DMS114 treated with DMSO at 0.1 percent for 48 hours (cell line): ENCODE data around the gene IGF1.
"Not testable (repeated sequence)": the region's sequence is repeated elsewhere in the genome, so short reads cannot be mapped to it uniquely, and the experiment has no call there.

Experiments
- DNase-seq: peaks from one replicate; lab custom pipeline; 2025; ENCODE audit not compliant: unreplicated experiment; lab: John Stamatoyannopoulos, UW

IGF1 gene

DNA sequence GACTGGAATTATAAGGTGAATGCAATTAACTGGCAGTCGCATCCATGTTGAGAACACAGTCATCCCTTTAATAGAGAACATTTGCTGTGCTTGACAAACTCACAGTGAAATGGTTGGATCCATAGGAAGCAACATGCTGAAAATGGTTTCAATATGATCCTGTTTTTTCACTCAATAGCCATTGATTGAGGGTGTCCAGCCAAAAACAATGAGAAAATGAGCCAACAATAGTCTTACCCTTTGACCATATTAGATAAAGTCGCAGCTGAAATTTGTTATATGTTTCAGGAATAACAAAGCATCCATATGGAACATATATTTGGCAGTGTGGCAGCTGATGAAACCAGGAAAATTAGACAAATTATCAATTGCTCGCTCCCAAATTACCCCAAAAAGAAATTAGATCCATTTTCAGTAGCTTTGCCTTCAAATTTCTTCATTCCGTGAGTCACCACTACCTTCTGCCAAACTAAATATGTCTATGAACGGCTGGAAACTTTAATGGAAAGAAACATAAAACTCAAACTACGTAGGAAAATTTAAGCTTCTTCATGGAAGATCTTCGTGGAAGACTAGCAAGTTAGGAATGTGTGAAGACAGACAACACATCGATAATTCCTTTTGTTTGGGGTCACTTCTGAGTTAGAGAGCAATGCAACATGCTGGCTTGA, 17.4 kb downstream of the IGF1 start:
- DNase-seq: no peak

DNA sequence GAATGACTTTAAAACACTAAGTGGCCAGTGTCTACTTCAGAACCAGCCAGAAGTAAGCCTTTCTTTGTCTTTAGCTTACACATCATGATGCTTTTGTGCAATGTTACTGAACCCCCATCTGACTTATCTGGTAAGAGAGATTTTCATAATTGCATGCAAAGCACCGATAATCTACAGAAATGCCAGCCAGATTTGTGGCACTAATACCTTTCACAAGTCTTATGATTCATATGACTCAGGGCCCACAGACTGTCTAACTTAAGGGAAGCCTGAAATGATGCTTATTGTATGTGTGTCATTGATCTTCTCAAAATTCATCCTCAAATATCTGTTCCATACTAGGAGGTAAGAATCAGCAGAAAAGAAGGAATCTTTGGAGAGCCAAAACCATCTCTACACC, 18.0 kb downstream of the IGF1 start:
- DNase-seq: no peak

DNA sequence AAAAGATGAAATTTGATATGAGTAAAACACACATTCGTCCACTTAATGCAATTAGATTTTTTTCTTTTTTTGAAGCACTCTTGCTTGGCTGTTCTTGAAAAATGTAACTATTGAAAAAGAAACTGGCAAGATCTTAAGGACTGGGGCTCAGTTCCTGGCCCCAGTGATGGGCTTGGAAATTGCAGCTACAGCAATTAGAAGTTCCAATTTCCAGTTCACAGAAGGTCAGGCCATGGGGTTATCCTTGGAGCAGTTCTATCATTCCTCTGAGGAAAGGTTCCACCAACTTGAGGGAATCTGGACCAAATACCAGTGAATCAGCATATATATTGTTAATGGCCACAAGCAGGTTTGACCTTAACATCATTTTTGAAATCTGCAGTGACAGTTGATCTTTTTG, 18.9 kb downstream of the IGF1 start:
- DNase-seq: no peak

DNA sequence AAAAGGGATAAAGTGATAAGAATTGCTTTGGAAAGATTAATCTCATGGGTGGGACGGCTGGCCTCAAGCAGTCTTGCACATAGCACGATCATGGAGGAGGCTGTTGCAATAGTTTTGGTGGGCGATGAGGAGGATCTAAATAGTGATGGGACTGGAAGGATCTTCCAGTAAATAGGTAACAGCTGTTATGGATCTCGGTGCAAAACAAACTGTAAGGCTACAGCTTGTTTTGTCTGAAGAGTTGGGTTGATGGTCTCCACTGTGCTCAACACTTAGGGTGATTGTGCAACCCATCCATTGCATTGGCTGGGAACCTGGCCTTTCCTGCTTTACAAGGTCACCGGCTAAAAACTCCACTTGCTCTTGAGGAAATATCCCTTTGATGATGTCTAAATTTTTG, 21.0 kb downstream of the IGF1 start:
- DNase-seq: no peak

DNA sequence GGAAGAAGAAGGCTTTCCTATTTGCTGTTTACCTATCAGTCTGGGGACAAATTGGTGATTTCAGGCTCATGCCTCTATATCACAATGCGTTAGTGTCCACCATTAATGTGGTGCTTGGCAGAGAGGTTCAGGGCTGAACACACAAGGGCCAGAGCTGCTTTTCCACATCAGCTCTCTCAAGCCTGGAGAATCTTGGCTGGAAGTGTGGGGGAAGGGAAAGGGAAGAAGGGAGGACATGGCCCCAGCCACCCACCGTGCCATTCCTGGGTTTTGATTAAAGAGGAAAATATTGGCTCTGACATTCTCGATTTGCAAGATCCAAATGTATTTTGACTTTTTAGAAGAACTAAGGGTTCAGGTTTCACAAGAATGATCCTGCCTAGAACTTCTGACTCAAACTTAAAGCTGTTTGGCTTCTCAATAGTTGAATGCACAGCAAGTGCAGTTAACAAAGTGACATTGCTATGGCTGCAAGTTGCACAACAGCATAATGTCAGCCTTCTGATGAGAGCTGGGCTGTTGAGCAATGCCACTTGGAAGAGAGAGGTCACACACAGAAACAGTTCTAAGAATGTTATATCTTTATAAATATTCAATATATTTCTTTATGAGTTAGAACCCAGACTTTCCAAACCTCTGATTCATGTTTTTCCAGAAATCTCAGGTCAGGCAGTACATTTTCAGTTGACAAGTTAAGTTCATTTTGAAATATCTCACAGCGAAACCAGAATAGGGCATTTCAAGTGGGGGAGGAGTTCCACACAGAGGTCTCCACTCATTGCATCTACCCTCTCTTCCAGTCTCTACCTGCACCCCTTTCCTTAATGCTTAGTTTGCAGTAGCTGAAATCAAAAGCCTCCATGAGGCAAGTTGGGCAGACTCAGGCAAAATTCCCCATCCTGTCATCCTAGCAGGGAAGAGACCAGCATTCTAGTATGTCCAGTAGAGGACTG, 25.3 kb downstream of the IGF1 start:
- DNase-seq: no peak

DNA sequence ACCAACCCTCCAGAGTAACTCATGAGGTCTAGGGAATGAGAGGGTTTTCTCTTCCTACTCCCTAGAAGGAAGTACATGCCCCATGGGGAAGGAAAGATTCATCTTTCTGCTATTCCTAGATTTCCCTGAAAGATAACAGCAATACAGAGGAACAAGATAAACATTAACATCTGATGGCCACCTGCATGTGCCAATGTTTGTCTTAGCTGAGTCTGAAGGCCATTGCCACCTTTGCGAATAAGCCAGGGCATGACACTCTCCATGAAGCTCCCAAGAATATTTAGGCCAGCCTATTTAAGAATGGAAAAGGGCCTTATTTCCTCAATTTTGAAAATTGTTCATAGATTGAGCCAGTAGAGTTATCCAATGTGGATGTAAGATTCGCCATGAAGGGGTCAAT, 26.0 kb downstream of the IGF1 start:
- DNase-seq: no peak

DNA sequence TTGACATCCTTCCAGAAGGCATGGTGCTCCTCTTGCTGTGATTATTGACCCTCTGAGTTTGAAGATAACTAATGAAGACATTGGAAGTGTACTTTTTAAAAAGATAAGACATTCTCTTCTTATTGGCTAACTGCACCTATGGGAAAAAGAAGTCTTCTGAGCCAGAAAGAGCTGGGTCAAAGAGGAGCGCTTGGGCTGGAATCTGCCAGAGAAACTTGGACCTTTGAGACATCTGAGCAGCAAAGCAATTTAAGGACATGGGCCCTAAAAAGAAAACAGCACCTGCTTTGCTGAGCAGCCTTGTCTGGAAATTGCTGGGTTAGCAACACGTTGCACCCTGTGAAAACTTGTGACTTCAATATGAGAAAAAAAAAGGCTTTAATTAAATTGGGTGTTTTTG, 27.8 kb downstream of the IGF1 start:
- no peak for DNase-seq

DNA sequence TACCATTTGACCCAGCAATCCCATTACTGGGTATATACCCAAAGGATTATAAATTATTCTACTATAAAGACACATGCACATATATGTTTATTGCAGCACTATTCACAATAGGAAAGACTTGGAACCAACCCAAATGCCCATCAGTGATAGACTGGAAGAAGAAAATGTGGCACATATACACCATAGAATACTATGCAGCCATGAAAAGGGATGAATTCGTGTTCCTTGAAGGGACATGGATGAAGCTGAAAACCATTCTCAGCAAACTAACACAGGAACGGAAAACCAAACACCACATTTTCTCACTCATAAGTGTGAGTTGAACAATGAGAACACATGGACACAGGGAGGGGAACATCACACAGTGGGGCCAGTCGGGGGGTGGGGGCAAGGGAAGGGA, 31.3 kb downstream of the IGF1 start:
- DNase-seq: not testable (repeated sequence)

DNA sequence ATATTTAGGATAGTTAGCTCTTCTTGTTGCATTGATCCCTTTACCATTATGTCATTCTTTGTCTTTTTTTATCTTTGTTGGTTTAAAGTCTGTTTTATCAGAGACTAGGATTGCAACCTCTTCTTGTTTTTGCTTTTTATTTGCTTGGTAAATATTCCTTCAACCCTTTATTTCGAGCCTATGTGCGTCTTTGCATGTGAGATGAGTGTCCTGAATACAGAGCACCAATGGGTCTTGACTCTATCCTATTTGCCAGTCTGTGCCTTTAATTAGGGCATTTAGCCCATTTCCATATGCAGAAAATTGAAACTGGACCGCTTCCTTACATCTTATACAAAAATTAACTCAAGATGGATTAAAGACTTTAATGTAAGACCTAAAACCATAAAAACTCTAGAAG, 32.9 kb downstream of the IGF1 start:
- not testable (repeated sequence) for DNase-seq

DNA sequence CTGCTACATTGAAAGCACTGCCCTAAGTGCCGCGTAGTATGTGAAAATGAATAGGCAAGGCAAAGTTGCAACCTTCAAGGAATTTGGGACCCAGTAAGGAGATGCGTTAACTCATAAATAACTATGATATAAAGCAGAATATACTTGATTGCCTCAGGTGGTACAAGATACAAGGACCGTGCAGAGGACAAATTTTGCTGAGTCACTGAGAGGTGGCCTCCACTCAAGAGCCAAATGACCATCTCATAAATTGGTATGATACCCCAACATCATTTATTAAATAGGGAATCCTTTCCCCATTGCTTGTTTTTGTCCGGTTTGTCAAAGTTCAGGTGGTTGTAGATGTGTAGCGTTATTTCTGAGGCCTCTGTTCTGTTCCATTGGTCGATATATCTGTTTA, 35.7 kb downstream of the IGF1 start:
- DNase-seq: no peak

DNA sequence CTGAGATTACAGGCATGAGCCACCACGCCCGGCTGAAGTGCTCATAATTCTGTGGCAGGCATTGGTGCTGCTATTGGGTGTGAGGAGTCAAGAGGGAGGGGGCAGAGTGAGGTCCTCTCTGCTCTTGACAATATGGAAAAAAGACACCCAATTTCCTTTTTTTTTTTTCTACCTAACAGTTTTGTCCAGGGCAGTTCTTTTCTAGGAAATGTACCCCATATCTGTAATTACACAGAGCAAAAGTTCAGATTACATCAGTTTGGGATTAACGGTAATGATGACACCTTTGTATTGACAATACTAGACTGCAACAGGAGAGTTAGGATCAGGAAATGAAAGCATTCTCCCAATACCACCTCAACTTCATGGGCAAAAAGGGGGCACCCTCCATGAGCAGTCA, 36.3 kb downstream of the IGF1 start:
- DNase-seq: no peak

DNA sequence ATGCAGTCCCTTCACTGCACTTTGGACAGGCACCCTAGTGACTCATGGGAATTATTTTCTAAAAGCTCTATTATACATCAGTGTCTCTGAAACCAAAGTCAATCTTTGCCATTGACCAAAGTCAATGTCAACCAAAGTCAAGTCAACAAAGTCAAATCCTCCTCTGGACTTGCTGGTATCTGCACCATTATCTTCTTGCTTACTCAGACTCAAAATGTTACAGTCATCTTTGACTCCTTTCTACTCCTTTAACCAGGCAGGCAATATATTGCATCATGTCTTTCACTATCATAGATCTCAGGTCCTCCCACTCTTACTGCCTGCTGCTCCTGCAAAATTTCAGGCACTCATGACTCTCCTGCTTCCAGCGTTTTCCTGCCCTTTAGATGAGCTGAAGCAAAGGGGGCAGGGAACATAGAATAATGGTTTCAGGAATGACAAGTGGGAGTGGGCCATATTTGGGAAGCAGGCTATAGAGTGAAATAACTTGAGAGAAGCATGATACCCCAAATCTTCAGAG, 39.2 kb downstream of the IGF1 start:
- DNase-seq: no peak

DNA sequence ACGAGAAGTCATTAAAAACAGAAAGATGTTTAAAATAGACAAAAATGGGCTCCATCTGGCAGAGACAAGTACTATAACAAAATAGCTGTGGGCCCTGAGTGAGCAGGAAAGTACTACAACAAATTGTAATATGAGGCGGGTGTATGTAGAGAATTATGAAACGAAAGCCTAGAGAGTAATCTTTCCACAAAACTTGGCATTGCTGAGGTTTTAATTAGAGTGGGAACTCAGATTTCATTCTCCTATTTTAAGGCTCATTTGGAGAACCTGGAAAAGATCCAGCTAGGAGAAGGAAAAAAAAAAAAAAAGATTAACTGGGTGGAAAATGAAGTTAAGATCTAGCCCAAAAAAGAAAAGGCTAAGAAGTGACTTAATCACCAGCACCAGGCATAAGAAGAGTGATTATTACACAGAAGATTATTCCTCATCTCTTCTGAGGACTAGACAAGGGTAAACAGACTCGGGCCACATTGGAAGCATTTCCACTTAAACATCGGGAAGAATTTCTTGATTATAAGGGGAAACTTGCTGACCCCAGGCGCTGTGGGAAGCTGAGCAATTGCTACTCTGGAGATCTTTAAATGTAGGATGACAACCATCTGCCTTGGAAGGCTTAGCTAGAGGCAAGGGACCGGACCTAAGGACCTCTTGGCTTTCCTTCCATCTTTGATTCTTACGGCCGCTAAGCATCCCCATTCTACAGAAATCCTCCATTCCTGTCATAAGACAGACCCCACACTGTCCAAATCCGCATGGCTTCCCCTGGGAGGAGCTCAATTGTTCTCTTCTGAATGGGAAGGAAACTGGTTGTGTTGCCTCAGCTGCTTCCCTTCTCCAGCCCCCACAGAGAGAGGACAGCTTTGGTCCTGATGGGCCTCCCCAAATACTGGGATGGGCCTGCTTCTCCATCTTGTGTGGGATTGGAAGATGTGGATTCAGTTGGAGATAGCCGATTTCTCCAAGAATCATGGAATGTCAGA, 40.6 kb downstream of the IGF1 start:
- DNase-seq: no peak

DNA sequence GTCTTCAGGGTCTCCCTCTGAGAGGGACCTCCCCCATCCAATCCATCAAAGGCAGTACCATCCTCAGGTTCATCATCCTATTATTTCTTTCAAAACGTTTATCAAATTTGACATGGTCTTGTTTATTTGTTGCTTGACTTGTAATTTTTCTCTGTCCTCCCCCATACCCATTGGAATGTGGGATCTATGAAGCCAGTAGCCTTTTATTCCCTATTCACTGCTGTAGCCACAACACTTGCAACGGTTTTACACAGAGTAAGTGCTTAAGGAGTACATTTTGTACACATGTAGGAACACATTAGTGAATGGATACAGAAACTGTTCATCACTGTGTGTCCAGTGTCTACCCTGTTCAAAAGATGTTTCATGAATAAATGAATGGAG, 41.5 kb downstream of the IGF1 start:
- no peak for DNase-seq

DNA sequence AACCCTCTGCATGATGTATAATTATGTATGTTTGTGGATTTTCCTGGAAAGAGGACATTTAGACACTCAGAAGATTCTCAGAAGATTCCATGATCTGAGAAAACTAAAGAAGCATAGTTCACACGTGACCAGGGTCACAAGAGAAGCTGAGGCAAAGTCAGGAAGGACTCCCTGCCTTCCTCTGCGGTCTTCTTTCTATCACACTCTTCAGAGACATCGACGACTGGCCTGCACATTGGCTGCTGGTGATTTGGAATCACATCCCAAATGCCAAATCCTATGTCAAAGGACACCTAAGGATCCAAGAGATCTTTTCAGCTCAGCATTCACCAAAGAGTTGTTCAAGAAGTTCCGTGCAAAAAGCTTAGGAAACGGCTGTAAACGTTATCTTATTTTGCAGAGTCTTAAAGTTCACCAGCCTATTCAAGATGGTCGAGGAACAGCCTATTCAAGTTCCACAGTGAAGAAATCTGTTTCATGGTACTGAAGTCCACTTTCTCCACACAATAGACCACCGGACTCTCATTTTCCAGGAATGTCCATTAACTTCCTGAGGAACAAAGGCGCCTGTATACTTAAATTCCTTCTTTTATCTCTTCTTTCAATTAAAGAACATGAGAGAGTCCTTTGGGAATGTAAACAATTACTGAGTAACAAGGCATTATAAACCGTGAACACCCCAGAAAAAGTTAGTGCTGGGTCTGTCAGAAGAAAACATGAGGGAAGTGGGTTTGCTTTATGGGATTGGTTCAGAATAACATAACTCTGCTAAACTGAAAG, 42.1 kb downstream of the IGF1 start:
- no peak for DNase-seq

DNA sequence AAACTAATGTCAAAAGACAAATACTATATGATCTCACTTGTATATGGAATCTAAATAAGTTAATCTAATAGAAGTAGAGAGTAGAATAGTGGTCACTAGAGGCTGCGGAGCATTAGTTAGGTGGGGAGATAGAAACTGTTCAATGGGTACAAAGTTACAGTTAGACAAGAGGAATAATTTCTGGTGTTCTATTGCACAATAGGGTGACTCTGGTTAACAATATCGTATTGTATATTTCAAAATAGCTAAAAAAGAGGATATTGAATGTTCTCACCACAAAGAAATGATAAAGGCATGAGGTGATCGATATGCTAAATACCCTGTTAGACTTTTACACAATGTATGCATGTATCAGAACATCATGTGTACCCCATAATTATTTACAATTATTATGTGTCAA, 42.9 kb downstream of the IGF1 start:
- DNase-seq: no peak

DNA sequence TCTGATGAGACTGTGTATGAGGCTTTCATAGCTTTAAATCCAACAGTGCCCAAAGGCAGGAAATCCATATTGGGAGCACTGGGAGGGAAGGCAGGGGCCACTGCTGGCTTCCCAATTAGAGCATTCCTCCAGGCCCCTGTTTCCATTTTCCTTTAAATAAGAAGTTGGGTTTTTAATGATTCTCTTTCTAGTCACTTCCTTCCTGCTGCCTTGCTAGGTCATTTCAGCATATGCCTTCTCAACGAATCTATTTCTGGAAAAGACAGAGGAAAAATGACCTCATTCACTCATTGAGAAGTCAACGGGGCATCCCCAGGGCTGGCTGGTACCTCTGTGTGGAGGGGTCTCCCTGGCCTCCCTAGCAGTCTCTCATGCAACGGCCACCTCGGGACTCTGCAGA, 43.5 kb downstream of the IGF1 start:
- DNase-seq: no peak

DNA sequence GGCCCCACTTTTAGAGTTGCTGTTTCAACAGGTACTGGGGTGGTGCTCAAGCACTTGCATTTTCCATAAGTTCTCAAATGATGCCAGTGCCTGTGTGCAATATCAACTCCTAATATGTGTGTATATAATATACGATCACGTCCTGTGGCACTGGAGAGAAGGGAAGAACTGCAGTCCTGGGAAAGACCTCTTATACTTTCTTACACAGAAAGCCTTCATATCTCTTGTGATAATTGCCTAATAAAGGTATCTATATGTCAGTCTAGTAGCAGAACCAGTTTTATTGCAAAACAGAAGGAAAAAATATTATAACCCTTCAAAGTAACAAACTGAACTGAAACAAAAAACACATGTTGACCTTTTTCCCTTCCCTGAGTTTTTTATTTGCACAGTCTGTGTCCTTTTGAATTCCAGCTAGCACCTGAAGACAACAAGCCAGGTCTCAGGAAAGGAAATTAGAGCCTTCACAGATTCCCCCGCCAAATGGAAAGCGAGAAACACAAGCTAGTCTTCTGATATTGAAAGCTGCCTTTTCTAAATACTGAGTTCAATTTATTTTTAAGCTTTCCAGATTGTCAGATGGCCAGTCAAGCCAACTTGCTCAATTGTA, 44.4 kb downstream of the IGF1 start:
- DNase-seq: no peak

DNA sequence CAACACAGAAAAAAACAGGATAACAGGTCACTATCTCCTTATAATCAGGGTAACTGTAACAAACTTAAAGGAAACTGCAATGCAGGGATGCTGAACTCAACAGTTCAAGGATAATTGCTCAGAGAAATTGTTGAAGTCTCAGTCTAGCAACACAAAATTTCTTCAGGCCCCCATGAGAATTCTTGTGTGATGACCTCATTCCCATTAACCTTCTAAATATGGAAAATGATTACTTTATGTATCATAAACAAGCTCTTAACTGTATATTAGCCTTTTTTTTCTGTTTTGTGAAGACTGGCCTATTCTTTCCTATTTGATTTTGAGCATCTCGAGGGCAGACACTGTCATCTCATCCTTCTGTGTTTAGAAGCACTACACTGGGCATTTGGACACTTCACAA, 47.1 kb downstream of the IGF1 start:
- DNase-seq: no peak

DNA sequence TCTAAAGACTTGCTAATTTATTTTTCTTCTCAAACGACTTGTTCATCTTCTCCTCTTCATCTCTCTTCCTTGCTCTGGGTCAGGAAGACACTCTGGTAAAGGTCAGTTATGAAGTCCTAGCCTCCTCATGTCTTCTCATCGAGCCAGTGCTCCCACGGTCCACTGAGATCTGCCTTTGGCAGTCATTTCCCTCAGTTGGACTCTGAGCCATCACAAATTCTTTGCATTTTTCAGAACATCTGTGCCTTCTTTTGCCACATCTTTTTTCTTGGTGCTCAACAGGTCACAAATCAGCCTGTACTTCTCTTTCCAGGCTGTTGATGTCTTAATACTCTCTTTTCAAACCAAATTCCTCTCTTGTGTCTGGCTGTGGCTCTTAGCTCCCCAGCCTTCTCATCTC, 49.7 kb downstream of the IGF1 start:
- no peak for DNase-seq
